ENCODE results near the gene TRNP1.
A peak's percentile ranks its signal among the peaks of the same experiment; 100 is the strongest.
"Not testable (repeated sequence)": the region's sequence is repeated elsewhere in the genome, so short reads cannot be mapped to it uniquely, and the experiment has no call there.

The TRNP1 gene

GRCh38 chr1:26993237-26994019, at the start of gene TRNP1:
TRNP1 (plus strand) TSS chr1:26993692; CDS start chr1:26993787, 95 bp downstream.
- intact Hi-C loops (cut with DNase I): no loop called here
- peak; percentile 58 to 98 (median 82) for DNase-seq

- intact Hi-C loops (cut with DNase I): no loop called here
- DNase-seq: peak in 2 of 10 donors; percentile 4 to 7
Observed at GRCh38 chr1:26945138-26945537, 48.4 kb upstream of the TRNP1 start.

GRCh38 chr1:26945728-26946127, 47.8 kb upstream of the TRNP1 start:
- intact Hi-C loops (cut with DNase I): no loop called here
- DNase-seq: peak in 2 of 10 donors; percentile 39 to 55

- intact Hi-C loops (cut with DNase I): no loop called here
- peak in 2 of 10 donors; percentile 21 to 46 for DNase-seq
Observed at GRCh38 chr1:26946270-26946669, 47.2 kb upstream of the TRNP1 start.

- peak in 2 of 10 donors; percentile 31 to 36 for DNase-seq
- intact Hi-C loops (cut with DNase I): not testable (repeated sequence)
Observed at GRCh38 chr1:26948725-26949057, 44.8 kb upstream of the TRNP1 start.

GRCh38 chr1:26949266-26949925, 44.1 kb upstream of the TRNP1 start:
- DNase-seq: no peak
- intact Hi-C loops (cut with DNase I): no loop called here

GRCh38 chr1:26949926-26950319, 43.6 kb upstream of the TRNP1 start:
- DNase-seq: peak in 2 of 10 donors; percentile 41 to 67
- intact Hi-C loops (cut with DNase I): no loop called here

GRCh38 chr1:26950602-26951001, 42.9 kb upstream of the TRNP1 start:
- intact Hi-C loops (cut with DNase I): no loop called here
- peak in 2 of 10 donors; percentile 55 to 62 for DNase-seq

GRCh38 chr1:26951216-26951615, 42.3 kb upstream of the TRNP1 start:
- DNase-seq: peak in 2 of 10 donors; percentile 52 to 53
- intact Hi-C loops (cut with DNase I): no loop called here

GRCh38 chr1:26951821-26952497, 41.5 kb upstream of the TRNP1 start:
- intact Hi-C loops (cut with DNase I): no loop called here
- peak in 2 of 10 donors; percentile 80 to 81 for DNase-seq

- DNase-seq: peak in 1 of 10 donors; percentile 58
- intact Hi-C loops (cut with DNase I): no loop called here
Observed at GRCh38 chr1:26953374-26953773, 40.1 kb upstream of the TRNP1 start.

GRCh38 chr1:26956321-26956720, 37.2 kb upstream of the TRNP1 start:
- intact Hi-C loops (cut with DNase I): no loop called here
- no peak for DNase-seq

GRCh38 chr1:26957306-26957705, 36.2 kb upstream of the TRNP1 start:
- intact Hi-C loops (cut with DNase I): no loop called here
- peak in 2 of 10 donors; percentile 6 to 27 for DNase-seq

GRCh38 chr1:26959270-26959669, 34.2 kb upstream of the TRNP1 start:
- intact Hi-C loops (cut with DNase I): no loop called here
- DNase-seq: no peak

- DNase-seq: peak in 1 of 10 donors; percentile 86
- intact Hi-C loops (cut with DNase I): no loop called here
Observed at GRCh38 chr1:26959722-26960624, 33.5 kb upstream of the TRNP1 start, which contains the start of gene KDF1. KDF1 (minus strand) TSS chr1:26960468; CDS start chr1:26952380, 8,088 bp downstream.

GRCh38 chr1:26960625-26960966, 32.9 kb upstream of the TRNP1 start:
- intact Hi-C loops (cut with DNase I): no loop called here
- peak in 1 of 10 donors; percentile 76 for DNase-seq

GRCh38 chr1:26961826-26962225, 31.7 kb upstream of the TRNP1 start:
- intact Hi-C loops (cut with DNase I): no loop called here
- DNase-seq: no peak

- DNase-seq: peak in 1 of 10 donors; percentile 56
- intact Hi-C loops (cut with DNase I): no loop called here
Observed at GRCh38 chr1:26965213-26965612, 28.3 kb upstream of the TRNP1 start.

- intact Hi-C loops (cut with DNase I): no loop called here
- peak in 1 of 10 donors; percentile 34 for DNase-seq
Observed at GRCh38 chr1:26965628-26966027, 27.9 kb upstream of the TRNP1 start.

GRCh38 chr1:26970810-26971209, 22.7 kb upstream of the TRNP1 start:
- intact Hi-C loops (cut with DNase I): no loop called here
- peak in 1 of 10 donors; percentile 18 for DNase-seq

Data from posterior cingulate gyrus (tissue), 11 donors.